ENCODE measurements around the gene TJAP1. TPM values are rescaled to one million over a fixed set of nuclear protein-coding genes. Genes with fewer than 3 reads are reported as not detected.

Gene TJAP1, protein sequence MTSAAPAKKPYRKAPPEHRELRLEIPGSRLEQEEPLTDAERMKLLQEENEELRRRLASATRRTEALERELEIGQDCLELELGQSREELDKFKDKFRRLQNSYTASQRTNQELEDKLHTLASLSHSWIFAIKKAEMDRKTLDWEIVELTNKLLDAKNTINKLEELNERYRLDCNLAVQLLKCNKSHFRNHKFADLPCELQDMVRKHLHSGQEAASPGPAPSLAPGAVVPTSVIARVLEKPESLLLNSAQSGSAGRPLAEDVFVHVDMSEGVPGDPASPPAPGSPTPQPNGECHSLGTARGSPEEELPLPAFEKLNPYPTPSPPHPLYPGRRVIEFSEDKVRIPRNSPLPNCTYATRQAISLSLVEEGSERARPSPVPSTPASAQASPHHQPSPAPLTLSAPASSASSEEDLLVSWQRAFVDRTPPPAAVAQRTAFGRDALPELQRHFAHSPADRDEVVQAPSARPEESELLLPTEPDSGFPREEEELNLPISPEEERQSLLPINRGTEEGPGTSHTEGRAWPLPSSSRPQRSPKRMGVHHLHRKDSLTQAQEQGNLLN
- total RNA-seq: 21.9 and 29.0 TPM in 2 replicates

GRCh38 chr6:43477235-43478007, at the start of gene TJAP1:
TJAP1 (plus strand) TSS chr6:43477570; CDS start chr6:43499002, 21,432 bp downstream.

GRCh38 chr6:43455531-43456428, 21.6 kb upstream of the TJAP1 start, which contains the start of gene DLK2:
DLK2 (minus strand) TSS chr6:43455548; CDS start chr6:43454825, 723 bp downstream.

GRCh38 chr6:43509984-43510826, 32.8 kb downstream of the TJAP1 start, which contains the start of gene LRRC73:
LRRC73 (minus strand) TSS chr6:43510346; CDS start chr6:43509785, 561 bp downstream.

GRCh38 chr6:43516697-43517504, 39.5 kb downstream of the TJAP1 start, which contains the start of the genes POLR1C and YIPF3:
POLR1C (plus strand) TSS chr6:43517089; CDS start chr6:43517110, 21 bp downstream.
YIPF3 (minus strand) TSS chr6:43516926; CDS start chr6:43516807, 119 bp downstream.

Other genes with a start within 250 kb of the TJAP1 start
- 222 and 226 TPM in 2 replicates for gene DNPH1, start 248.1 kb upstream of the TJAP1 start, total RNA-seq
- 0.04 TPM in 1 of 2 replicates, not detected in the other for gene TTBK1, start 234.1 kb upstream of the TJAP1 start, total RNA-seq
- not detected in 2 replicates for gene SLC22A7, start 179.3 kb upstream of the TJAP1 start, total RNA-seq
- not detected in 2 replicates for gene CRIP3, start 168.7 kb upstream of the TJAP1 start, total RNA-seq
- 7.3 and 7.7 TPM in 2 replicates for gene ZNF318, start 107.9 kb upstream of the TJAP1 start, total RNA-seq
- gene ABCC10, start 50.0 kb upstream of the TJAP1 start, total RNA-seq: 18.0 and 19.7 TPM in 2 replicates
- 36.1 and 47.8 TPM in 2 replicates for gene DLK2, start 22.0 kb upstream of the TJAP1 start, total RNA-seq
- gene LRRC73, start 32.8 kb downstream of the TJAP1 start, total RNA-seq: 0.16 and 0.27 TPM in 2 replicates
- 81.4 and 82.4 TPM in 2 replicates for gene YIPF3, start 39.4 kb downstream of the TJAP1 start, total RNA-seq
- 31.3 and 46.5 TPM in 2 replicates for gene POLR1C, start 39.5 kb downstream of the TJAP1 start, total RNA-seq
- gene XPO5, start 98.5 kb downstream of the TJAP1 start, total RNA-seq: 29.0 and 30.2 TPM in 2 replicates
- gene POLH, start 98.6 kb downstream of the TJAP1 start, total RNA-seq: 25.1 and 26.1 TPM in 2 replicates
- gene GTPBP2, start 151.7 kb downstream of the TJAP1 start, total RNA-seq: 34.1 and 60.1 TPM in 2 replicates
- 26.0 and 33.0 TPM in 2 replicates for gene MAD2L1BP, start 158.3 kb downstream of the TJAP1 start, total RNA-seq
- gene RSPH9, start 167.5 kb downstream of the TJAP1 start, total RNA-seq: not detected in 2 replicates
- 55.4 and 62.5 TPM in 2 replicates for gene MRPS18A, start 210.2 kb downstream of the TJAP1 start, total RNA-seq

All from hair follicular keratinocyte (primary cell).